ENCODE data around the gene ALDH1A2.

Gene ALDH1A2

GRCh38 chr15:58026051-58026450 lies 39.5 kb downstream of the ALDH1A2 start:
- no peak for TF ChIP-seq CTCF (IDR thresholded peaks at IDR 0.05; ENCODE audit: insufficient read depth, low read length, poor library complexity, severe bottlenecking)
- Histone ChIP-seq H3K4me3 (replicated peaks; ENCODE audit: low read depth, low read length) (no peak overlapping the region), H3K36me3 (ENCODE audit: control insufficient read depth, insufficient read depth, low read length) (no peaks in the 10 kb centered on the region), H3K27me3 (replicated peaks; ENCODE audit: control insufficient read depth, insufficient read depth, low read length) (no peaks in the 10 kb centered on the region)
- no peak for DNase-seq (ENCODE audit: extremely low read depth, insufficient read length)

GRCh38 chr15:58021332-58022230 lies 43.9 kb downstream of the ALDH1A2 start:
- Histone ChIP-seq H3K27me3 (replicated peaks; ENCODE audit: control insufficient read depth, insufficient read depth, low read length) (no peaks in the 10 kb centered on the region), H3K36me3 (ENCODE audit: control insufficient read depth, insufficient read depth, low read length) (no peaks in the 10 kb centered on the region), H3K4me3 (replicated peaks; ENCODE audit: low read depth, low read length) (no peak overlapping the region)
- TF ChIP-seq CTCF (IDR thresholded peaks at IDR 0.05; ENCODE audit: insufficient read depth, low read length, poor library complexity, severe bottlenecking): no peak
- DNase-seq (ENCODE audit: extremely low read depth, insufficient read length): no peak

- Histone ChIP-seq H3K27me3 (replicated peaks; ENCODE audit: control insufficient read depth, insufficient read depth, low read length) (no peaks in the 10 kb centered on the region), H3K4me3 (replicated peaks; ENCODE audit: low read depth, low read length) (no peak overlapping the region), H3K36me3 (ENCODE audit: control insufficient read depth, insufficient read depth, low read length) (no peaks in the 10 kb centered on the region)
- no peak for DNase-seq (ENCODE audit: extremely low read depth, insufficient read length)
- TF ChIP-seq CTCF (IDR thresholded peaks at IDR 0.05; ENCODE audit: insufficient read depth, low read length, poor library complexity, severe bottlenecking): no peak
Observed at GRCh38 chr15:58019503-58020376, 45.8 kb downstream of the ALDH1A2 start.

- DNase-seq (ENCODE audit: extremely low read depth, insufficient read length): no peak
- no peak for TF ChIP-seq CTCF (IDR thresholded peaks at IDR 0.05; ENCODE audit: insufficient read depth, low read length, poor library complexity, severe bottlenecking)
- H3K27me3 ChIP-seq (replicated peaks; ENCODE audit: control insufficient read depth, insufficient read depth, low read length): 0 out of 2 replicates have a peak, but pooled peaks cover 1% of the 10 kb centered on the region
- H3K4me3 ChIP-seq (replicated peaks; ENCODE audit: low read depth, low read length): no peak overlapping the region
- no peaks in the 10 kb centered on the region for H3K36me3 ChIP-seq (ENCODE audit: control insufficient read depth, insufficient read depth, low read length)
Observed at GRCh38 chr15:58017869-58018268, 47.6 kb downstream of the ALDH1A2 start.

- H3K4me3 ChIP-seq (replicated peaks; ENCODE audit: low read depth, low read length): no peak overlapping the region
- 0 out of 2 replicates have a peak, but pooled peaks cover 1% of the 10 kb centered on the region for H3K27me3 ChIP-seq (replicated peaks; ENCODE audit: control insufficient read depth, insufficient read depth, low read length)
- no peak for DNase-seq (ENCODE audit: extremely low read depth, insufficient read length)
- H3K36me3 ChIP-seq (ENCODE audit: control insufficient read depth, insufficient read depth, low read length): no peaks in the 10 kb centered on the region
- no peak for TF ChIP-seq CTCF (IDR thresholded peaks at IDR 0.05; ENCODE audit: insufficient read depth, low read length, poor library complexity, severe bottlenecking)
Observed at GRCh38 chr15:58016581-58017175, 48.8 kb downstream of the ALDH1A2 start.
